Stimulated activated CD4-positive, alpha-beta T cell treated with anti-CD3 and anti-CD28 coated beads, Interleukin-2, amount 100 ng/mL, for 48 hours (primary cell): ENCODE results near the gene RBMS2.

ENCODE experiments used
- DNase-seq, 2 donors: peaks; one replicate each; pipeline ENCODE4 v3.0.0-alpha.2; 2020

The RBMS2 gene

DNA sequence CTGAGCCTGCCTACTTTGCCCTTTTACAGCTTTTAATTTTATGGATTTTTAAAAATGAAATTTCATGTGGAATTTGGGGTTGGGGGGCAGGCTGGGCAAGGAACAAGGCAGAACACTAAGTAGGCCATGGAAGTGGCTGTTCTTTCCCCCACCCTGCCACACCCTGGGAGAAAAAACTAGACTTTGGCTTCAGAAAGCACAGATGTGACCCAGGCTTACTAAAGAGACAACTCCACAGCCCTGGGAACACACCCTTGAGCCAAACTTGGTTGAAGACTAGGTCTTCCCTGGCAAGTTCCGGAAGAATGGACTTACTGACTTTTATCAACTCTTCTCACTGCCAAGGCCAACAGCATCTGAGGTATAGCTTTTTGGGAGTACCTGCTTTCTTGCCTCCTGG, 68.2 kb downstream of the RBMS2 start:
- DNase-seq: no peak

DNA sequence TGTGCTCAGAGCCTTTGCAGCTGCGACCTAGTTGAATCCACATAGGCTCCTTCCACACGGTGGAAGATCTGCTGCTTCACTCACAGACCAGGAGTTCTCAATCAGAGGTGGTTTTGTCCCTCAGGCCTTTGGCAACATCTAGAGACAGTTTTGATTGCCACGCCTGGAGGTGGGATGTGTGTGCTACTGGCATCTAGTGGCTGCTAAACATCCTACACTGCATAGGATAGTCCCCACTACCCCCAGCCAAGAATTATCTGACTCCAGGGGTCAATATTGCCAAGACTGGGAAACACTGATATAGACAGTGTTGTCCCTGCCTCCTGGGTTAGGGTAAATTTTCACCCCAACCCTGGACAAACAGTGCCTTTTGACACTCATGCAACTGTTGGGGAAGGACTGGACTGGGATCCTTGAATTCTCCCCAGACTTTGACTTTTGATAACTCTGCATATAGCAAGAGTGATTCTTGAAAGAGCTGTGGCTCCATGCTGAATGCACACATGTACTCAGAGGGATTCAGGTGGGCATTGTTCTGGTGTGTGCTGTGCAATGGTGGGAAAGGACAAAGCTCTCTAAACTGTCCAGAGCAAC, 68.7 kb downstream of the RBMS2 start:
- no peak for DNase-seq

DNA sequence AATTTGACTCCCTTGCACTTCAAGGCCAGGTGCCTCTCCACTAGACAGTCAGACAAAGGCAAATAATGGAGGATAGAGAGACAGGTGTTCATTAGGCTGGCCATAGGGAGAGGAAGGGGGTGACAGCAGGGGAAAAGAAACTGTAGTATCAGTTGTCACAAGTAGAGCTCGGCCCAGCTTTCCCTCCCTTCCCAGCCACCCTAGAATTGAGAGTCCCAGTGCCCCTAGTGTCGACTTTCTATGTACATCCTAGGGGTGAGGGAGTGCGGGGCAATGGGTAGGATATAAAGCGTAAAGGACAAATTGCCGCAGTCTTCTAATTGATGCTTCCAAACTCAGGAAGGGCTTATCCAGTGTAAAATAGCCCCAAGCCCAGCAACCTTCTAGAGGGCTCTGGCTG, 69.5 kb downstream of the RBMS2 start:
- DNase-seq: no peak

DNA sequence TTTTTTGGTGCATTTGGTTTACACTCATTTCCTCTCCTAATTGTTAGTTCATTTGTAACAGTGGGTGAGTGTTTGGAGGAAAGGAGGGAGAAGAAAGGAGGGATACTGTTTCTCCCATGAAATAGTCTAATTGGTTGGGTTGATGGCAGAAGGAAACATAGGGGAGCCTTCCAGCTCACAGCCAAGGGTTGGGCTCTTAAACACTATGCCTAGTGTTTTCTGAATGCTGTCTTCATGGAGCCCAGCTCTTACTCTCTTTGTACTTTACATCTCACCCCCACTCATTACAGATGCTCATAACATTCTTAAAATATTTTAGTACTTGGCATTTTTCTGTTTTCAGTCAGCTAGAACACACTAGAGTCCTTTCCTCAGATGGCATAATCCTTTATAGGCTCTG, 70.3 kb downstream of the RBMS2 start:
- DNase-seq: no peak

DNA sequence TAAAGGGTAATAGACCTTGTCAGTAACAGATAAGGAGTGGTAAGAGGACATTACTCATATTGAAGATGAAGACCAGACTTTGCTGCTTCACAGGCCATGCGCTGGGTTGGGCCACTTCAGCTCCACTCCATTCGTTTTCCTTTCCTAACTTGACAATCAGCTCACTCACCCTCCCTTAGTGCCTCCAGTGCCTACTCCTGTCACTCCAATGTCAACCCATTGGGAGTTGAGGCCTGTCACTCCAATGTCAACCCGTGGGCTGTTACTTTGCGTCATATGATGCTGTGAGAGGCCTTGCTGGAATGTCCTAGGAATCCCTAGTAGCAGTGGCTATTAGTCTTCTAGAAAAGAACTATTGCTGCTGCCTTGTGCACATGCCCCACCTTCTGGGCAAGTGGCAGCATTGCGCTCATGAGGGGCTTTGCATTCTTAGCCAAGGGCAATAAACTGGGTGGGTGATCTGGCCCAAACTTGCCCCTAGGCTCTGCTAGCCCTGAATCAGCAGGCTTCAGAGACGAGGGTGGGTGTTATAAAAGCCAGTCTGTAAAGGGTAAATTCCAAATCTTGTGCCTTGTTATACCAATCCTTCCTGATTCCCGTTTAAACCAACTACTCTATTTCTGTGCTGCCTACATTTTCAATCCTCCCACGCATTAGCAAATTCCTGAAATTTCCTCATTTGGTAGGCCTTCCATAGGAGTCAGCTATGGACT, 72.4 kb downstream of the RBMS2 start:
- DNase-seq: peak; percentile 58 to 64

DNA sequence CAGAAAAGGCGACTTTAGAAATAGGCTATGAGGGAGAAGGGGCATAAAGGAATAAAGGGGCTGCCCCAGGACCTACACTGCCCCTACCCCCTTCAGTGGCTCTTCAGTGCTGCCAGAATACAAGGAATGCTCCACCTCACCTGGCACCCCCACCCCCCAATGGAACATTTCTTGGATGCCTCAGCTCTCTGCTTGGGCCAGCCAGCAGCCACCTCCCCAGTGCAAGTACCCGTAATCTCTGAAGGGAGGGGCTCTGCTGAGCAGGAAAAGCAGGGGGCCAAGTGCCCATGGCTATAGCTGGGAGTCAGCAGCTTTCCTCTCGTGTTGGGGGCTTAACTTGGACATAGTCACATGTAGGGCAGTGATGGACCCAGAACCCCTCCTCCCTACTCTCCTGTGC, 75.2 kb downstream of the RBMS2 start:
- no peak for DNase-seq

DNA sequence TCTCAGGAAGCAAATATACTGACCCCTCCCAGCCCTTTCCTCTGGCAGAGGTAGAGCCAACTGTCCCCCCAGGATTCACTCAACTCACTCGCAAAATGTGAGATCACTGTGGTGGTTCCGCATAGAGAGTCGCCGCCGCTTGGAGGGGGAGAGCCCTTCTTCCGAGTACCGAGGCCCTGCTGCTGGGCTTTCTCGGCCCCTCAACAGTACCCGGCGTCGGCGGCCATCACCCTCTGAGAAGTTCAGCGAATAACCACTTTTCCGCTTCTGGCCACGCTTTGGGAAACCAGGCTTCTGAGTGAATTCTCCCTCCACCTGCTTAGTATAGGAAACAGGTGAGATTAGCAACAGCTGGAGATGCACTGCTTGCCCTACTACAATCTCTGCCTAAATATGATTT, 77.4 kb downstream of the RBMS2 start:
- no peak for DNase-seq

DNA sequence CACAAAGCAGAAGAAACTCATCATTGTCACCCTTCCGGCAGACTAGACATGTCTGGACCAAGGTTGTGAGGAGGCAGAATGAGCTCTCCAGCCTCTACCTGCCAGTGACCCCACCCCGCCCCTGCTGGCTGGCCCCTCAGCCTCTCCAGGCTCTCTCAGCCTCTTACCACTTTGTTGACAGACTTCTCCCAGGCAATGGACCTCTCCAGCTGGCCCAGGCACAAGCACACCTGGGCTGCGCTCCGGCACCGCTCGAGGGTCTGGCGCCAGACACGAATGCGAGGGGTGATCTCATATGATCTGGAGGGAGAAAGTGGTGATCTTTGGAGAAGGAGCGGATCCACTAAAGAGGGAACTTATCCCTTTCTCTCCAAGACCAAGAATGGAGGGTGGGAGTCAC, 78.2 kb downstream of the RBMS2 start:
- no peak for DNase-seq

DNA sequence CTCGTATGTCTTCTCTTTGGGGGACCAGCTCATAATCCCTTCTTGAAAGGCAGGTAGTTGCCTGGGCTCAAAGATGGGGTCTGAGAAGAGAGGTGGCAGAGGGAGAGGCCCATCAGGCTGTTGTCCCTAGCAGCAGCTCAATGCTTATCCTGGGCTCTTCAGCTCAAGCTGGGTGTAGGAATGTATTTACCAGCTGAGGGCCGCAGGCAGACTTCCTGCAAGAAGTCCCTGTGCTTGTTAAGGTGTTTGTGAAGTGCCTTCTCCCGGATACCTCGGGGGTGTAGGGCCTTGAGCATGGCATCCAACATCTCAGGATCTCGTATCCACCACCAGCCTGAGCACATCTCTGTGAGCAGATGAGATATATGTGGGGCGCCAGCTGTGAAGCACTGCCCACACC, 79.1 kb downstream of the RBMS2 start:
- DNase-seq: no peak

DNA sequence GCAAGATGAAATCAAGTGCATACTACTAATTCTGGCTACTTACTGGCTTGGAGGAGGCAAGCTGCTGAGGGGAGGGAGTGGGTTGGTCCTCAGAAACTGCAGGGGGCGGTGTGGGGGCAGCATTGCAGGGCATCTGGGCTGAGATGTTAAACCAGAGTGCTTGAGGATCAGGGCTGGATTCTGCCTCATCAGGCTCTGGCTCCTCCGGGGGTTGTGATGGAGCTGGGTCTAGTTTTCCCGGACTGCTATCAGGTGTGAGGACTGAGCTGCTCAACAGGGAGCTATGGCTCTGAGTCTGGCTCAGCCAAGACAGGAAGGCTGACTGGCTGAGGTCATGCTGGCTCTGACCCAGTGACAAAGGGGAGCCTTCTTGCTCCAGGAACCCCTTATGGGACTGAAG, 79.9 kb downstream of the RBMS2 start:
- no peak for DNase-seq

DNA sequence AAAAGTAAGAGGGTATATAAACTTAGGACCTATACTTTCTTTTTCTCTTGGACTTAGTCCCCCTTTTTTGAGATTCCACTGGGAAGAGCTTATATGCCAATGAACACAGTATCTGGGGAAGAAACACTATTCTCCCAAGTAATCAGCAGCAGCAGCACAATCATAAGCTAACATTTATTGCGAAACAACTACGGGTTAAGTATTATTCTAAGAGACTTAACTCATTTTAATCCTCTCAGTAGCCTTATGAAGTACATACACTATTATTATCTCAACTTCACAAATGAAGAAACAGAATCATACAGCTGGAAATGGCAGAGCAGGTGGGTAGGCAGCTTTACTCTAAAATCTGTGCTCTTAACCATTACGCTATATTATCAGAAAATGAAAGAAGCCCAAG, 80.6 kb downstream of the RBMS2 start:
- DNase-seq: no peak

DNA sequence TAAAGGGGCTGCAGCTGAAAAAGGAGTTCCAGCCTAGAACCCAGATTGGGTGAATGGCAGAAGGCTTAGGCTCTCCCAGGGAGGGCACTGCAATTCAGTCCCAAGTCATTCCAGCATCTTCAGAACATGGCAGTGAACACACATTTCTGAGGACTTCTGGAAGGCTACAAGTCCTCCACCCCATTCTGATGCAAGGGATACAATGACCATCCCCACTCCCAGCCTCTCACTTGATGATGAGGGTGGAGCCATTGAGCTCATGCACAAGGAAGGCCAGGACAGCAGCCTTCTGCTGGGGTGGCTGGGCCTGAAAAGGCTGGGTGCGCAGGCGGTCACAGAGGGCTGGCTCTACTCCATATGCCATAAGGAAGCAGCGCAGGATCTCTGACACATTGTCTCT, 82.7 kb downstream of the RBMS2 start:
- DNase-seq: no peak

DNA sequence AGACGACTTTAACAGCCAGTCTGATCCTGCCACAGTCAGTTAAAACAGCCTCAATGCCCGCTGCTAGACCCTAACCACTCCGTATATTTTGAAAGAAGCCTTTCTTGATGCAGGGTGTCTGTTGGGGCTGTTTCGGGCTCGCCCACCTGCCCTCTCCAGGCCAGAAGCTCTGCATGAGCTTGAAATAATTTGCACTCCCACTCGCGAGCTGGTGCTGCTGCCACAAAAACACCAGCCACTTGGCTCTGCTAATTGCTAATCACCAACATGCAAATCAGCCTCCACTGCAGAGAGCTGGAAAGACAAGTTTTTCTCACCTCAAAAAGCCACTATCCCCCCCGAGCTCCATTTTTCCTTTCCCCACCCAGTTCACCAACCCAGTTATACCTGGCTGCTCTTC, 93.0 kb downstream of the RBMS2 start:
- no peak for DNase-seq

DNA sequence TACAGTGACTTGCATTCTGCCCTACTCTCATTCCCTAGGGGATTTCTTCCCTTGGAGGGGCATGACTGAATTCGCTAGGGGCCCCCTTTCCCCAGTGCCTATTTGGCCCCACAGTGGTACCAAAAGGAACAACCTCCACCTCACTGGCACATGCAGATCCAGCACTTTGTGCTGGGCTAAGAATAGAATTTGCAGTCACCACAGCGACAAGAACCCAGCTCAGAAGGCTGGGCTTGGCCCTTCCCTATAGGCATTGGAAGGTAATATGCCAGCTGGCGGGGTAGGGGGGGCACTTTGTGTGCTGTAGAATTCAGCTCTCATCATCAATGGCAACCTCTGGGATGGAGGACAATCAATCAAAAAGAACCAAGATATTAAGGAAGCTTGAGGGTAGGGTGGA, 94.6 kb downstream of the RBMS2 start:
- no peak for DNase-seq

DNA sequence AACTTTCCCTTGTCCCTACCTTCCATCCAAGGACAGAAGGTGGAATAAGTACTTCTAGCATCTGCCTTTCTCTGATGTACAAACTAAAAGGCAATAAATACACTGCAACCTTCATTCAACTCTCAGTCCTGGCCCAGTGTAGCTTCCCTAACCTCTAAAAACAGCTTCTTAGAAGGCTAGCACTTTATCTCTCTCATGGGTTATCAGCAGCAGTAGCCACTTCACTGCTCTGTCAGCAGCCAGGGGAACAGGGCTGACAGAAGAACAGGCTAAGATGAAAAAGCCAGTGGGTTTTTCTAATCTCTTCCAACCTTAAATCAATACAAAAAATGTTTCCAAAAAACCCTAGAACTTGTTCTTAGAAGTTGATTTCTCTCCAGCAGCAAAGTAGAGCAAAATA, 95.3 kb downstream of the RBMS2 start:
- DNase-seq: no peak

DNA sequence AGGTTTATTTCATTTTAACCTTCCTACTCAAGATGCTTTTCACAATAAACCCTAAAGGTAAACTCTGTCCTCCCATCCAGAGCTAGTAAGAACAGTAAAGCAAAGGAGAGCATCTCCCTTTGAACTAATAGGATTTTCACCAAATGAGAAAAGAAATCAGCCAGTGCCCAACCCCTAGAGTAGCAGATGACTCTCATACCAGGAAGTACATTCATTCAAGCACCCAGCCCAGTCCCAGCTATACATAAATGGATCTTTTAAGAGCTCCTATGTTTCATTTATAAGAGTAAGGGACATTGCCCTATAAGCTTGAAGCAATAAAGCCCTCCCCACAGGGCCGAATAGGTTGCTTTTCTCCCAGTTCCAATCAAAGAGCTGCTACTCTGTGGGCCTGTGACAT, 100.9 kb downstream of the RBMS2 start:
- DNase-seq: no peak

DNA sequence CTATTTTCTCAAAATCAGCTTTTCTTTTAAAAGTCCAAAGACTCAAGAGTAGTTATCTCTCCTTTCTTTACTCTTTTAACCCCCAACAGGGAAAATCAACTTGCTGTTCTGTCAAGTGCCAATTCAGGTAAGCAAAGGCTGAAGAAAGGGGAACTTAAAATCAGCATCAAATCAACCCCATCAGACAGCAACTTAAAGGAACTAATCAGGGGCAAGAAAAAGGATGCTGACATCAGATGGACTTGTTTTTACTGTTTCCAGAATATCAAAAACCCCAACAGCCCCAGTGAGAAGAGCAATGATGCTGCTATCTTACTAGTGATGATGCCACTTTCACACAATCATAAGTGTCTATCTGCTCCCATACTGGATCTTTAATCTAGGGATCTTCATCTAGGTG, 105.1 kb downstream of the RBMS2 start:
- DNase-seq: no peak

DNA sequence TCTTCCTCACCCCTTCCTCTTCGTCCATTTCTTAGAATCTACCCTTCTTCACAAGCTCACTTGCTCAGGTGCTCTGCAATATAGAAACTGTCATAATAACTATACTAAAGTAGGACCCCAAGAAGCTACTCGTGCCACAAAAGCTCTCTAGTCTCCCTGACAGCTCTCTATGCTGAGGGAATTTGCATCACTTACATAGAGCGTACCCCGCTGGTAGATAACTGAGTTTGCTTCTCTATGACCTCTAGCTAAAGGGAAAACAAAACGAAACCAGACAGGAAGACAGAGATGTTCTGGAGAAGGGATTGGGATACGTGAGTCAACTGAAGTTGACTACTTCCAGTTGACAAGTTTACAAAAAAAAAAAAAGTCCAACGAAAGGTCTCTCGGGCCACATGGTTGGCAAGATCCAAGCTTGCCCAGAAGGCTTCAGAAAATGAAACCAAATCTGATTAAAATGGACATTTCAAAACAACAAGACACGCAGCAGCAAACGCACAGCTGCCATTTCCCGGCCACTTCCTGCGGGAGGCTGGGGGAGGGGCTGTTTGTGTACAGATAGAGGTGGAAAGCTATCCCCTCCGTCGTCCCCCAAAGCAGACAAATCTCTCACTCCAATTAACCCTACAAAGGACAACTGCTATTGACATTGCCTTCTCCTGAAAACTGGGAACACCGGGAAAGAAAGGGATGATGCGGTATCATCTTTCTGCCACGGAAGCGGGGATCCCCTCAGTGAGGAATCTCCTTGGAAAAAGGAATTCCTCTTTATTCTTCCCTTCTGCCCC, 107.2 kb downstream of the RBMS2 start:
- peak; percentile 36 to 52 for DNase-seq

DNA sequence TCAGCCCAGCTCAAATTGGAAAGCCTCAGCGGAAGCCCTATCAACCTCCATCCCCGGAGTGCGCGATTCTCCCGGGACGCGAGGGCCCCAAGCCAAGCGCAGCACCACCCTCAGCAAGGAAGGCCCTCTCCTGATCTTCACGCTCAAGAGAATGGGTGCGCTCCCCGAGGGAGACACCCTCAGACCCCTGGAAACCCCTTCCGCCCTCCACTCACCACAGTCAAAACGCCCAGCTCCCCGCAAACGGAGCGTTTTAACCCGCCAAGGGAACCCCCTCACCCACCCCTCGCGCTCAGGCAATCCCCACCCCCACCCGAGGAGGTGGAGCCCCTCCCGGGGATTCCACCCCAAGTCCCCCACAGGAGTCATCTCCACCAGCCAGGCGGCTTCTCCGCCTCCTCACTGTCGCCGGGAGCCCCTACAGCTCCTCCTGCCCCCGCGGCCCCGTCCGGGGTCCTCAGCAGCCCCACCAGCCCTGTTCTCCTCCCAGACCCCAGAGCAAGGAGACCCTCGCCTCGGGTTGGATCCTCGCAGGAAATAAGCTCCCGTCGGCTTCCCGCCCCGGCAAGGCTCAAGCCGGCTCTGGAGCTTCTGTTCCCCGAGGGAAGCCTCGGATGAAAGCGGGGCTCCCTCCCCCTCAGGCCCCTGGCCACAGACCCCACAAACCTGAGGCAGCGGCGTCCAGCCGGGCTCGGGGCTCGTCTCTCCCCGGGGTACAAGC, 108.0 kb downstream of the RBMS2 start:
- peak; percentile 26 to 29 for DNase-seq

DNA sequence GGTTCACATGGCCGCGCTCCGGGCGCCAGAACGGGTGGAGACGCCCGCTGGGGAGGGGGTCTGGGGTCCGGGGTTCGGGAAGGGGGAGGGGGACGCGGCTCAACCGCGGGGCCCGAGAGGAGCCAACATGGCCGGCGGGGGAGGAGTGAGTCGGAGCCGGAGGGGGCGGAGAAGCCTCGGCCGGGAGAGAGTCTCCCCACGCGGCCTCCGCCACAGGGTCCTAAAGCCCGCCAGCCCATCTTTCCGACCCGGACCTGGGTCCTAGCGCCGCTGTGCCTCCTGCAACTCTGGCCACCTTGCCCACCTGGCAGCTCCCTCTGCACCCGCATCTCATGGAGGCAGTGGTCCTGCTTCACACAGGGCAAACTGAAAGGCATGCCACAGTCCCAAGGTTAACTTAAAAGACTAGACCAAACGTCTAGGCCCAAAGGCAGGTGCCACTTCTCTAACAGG, 108.6 kb downstream of the RBMS2 start, which contains the start of gene BAZ2A:
BAZ2A (minus strand) TSS at position 147 of the 453 bp plus-strand sequence. CDS start 12,796 bp downstream, outside the sequence.
- peak; percentile 79 to 82 for DNase-seq

DNA sequence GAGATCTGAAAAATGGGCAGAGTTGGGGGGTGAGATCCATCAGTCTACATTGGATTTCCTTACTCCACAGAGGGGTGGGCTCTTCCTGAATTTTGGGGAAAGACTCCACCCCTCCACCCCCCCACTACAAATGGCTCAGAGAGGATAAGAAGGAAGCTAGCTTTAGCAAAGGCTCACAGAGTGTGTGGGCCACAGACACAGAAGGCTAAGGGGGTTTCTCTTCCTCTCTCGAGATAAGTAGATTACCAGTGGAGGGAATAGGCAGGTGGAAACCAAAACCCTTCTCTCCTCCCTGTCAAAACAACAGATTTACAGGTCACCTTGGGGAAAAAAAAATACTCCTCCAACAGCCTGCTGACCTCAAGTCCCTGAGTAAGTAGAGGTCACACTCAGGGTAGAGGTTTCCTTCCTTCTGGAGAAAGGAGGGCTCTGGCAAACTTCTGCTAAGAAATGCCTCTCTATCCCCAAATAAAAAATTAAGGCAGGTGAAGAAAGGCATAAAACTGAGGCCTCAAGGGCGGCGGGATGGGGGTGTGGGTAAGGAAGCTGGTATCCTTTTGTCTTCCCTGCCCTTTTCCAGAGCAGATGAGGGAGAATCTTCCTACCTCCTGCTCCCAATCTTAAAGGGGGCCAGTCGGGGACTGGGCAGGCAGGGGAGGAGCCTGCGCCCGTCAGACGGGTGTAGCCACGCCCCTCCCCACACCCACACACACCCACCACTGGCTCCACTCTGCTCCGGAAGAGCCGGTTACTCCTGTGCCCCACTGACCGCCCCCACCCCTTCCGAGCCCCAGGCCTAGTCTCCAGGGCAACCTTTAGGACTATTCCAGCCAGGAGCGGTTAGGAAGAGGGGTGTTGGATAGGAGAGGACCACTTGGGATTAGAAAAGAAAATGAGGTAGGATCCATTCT, 110.4 kb downstream of the RBMS2 start:
- DNase-seq: peak; percentile 35 to 61
